H1 (cell line): Measurements from ENCODE around the gene ASPRV1. TPM values are rescaled to one million over a fixed set of nuclear protein-coding genes. Genes with fewer than 3 reads are reported as not detected.
A peak's percentile ranks its signal among the peaks of the same experiment; 100 is the strongest.

Source experiments
- CTCF ChIA-PET: fragments of 300-600 bp; sonication (Branson Sonifier 250); formaldehyde crosslinking; loops from one replicate; lab custom pipeline; 2021; ENCODE audit not compliant: partially characterized antibody; lab: Charles Lee
- POLR2A ChIA-PET: fragments of 300-600 bp; sonication (Branson Sonifier 250); formaldehyde crosslinking; loops from one replicate; lab custom pipeline; 2021; ENCODE audit warnings: inconsistent platforms; ENCODE audit not compliant: partially characterized antibody; lab: Charles Lee
- DNase-seq, 2 experiments: peaks; one replicate each; pipeline versions ENCODE4 v3.0.0 to v3.0.0-alpha.2; 2010 to 2022; ENCODE audit warnings: low spot score in 2 of 2, low read depth in 1 of 2, mixed read lengths in 1 of 2
- FAIRE-seq: peaks from 2 replicates; lab custom pipeline; 2011; peaks lifted over from hg19 to GRCh38; lab: Jason Lieb, UNC
- H2AFZ ChIP-seq: 2 replicates; pipeline ENCODE4 v1.8.1; 2012; ENCODE audit warnings: low read length, inconsistent platforms
- H2AK5ac ChIP-seq: 2 replicates; pipeline ENCODE4 v1.6.1; 2013; ENCODE audit warnings: low read depth, low read length
- H2BK120ac ChIP-seq: replicated peaks from 2 replicates; pipeline ENCODE3; 2013; ENCODE audit warnings: low read depth, low read length, inconsistent platforms
- H2BK12ac ChIP-seq: 2 replicates; pipeline ENCODE4 v1.6.1; 2013; ENCODE audit warnings: low read depth, low read length
- H2BK15ac ChIP-seq: 2 replicates; pipeline ENCODE4 v1.6.1; 2013; ENCODE audit warnings: low read length
- H2BK20ac ChIP-seq: 2 replicates; pipeline ENCODE4 v1.6.1; 2013; ENCODE audit warnings: low read length
- H2BK5ac ChIP-seq: 2 replicates; pipeline ENCODE4 v1.6.1; 2013; ENCODE audit warnings: low read depth, low read length
- H3K14ac ChIP-seq: 2 replicates; pipeline ENCODE4 v1.6.1; 2013; ENCODE audit warnings: inconsistent platforms; ENCODE audit not compliant: insufficient read length
- H3K18ac ChIP-seq: 2 replicates; pipeline ENCODE4 v1.6.1; 2013; ENCODE audit warnings: low read length; ENCODE audit errors: extremely low read depth
- H3K23ac ChIP-seq: 2 replicates; pipeline ENCODE4 v1.6.1; 2013; ENCODE audit warnings: inconsistent platforms; ENCODE audit not compliant: insufficient read length
- H3K23me2 ChIP-seq: 2 replicates; pipeline ENCODE4 v1.6.1; 2013; ENCODE audit warnings: low read depth, low read length
- H3K27ac ChIP-seq: 2 replicates; pipeline ENCODE4 v1.6.1; 2011; ENCODE audit warnings: low read depth, low read length, inconsistent platforms
- H3K27me3 ChIP-seq, 4 experiments: replicated peaks in 1 of 4; 1 replicate in 1 of 4; 2 replicates in 3 of 4; pipeline versions ENCODE4 v1.6.1 to v1.8.1; 2011 to 2013; ENCODE audit warnings: low read length in 3 of 4, mild to moderate bottlenecking in 3 of 4, inconsistent platforms in 2 of 4, mixed read lengths in 2 of 4, moderate library complexity in 1 of 4; ENCODE audit not compliant: control insufficient read depth in 3 of 4, insufficient read depth in 3 of 4; ENCODE audit errors: extremely low read depth in 1 of 4
- H3K36me3 ChIP-seq, 4 experiments: 2 replicates each; pipeline versions ENCODE4 v1.6.1 to v1.8.1; 2011 to 2013; ENCODE audit warnings: mild to moderate bottlenecking in 4 of 4, low read length in 3 of 4, moderate library complexity in 2 of 4, control low read depth in 1 of 4, inconsistent platforms in 1 of 4; ENCODE audit not compliant: insufficient read depth in 4 of 4, control insufficient read depth in 2 of 4
- H3K4ac ChIP-seq: replicated peaks from 2 replicates; pipeline ENCODE3; 2013; ENCODE audit warnings: low read length, low read depth, mixed read lengths, inconsistent platforms; ENCODE audit not compliant: insufficient read length
- H3K4me1 ChIP-seq, 4 experiments: replicated peaks in 1 of 4; 1 replicate in 1 of 4; 2 replicates in 3 of 4; pipeline versions ENCODE4 v1.6.1 to v1.8.1; 2011 to 2013; ENCODE audit warnings: low read length in 3 of 4, inconsistent platforms in 2 of 4, mixed read lengths in 1 of 4; ENCODE audit not compliant: insufficient read depth in 4 of 4, control insufficient read depth in 3 of 4
- H3K4me2 ChIP-seq, 2 experiments: 2 replicates each; pipeline versions ENCODE4 v1.6.1 to v1.8.1; 2011 to 2013; ENCODE audit warnings: low read depth in 2 of 2, low read length in 2 of 2, control low read depth in 1 of 2, inconsistent platforms in 1 of 2, mild to moderate bottlenecking in 1 of 2; ENCODE audit not compliant: insufficient read depth in 1 of 2
- H3K4me3 ChIP-seq, 4 experiments: fragments of 200-600, 300-600 bp in 1 of 4; sonication (generic), shearing (Covaris generic), sonication (Bioruptor Twin) in 1 of 4; 2 replicates each; pipeline versions ENCODE4 v1.5.1 to v1.8.1; 2011 to 2016; ENCODE audit warnings: low read length in 4 of 4, low read depth in 3 of 4, control low read depth in 2 of 4, inconsistent platforms in 2 of 4, mild to moderate bottlenecking in 2 of 4, mixed read lengths in 1 of 4, moderate library complexity in 1 of 4; ENCODE audit not compliant: insufficient read depth in 2 of 4; ENCODE audit errors: extremely low read depth in 1 of 4
- H3K56ac ChIP-seq: replicated peaks from 2 replicates; pipeline ENCODE3; 2013; ENCODE audit warnings: low read depth, mild to moderate bottlenecking, mixed read lengths, low read length, inconsistent platforms; ENCODE audit not compliant: insufficient read length
- H3K79me1 ChIP-seq: 2 replicates; pipeline ENCODE4 v1.6.1; 2013; ENCODE audit warnings: low read depth, low read length, control low read depth
- H3K79me2 ChIP-seq, 2 experiments: 2 replicates each; pipeline versions ENCODE4 v1.6.1 to v1.8.1; 2012 to 2013; ENCODE audit warnings: low read length in 2 of 2, mild to moderate bottlenecking in 2 of 2, inconsistent platforms in 1 of 2; ENCODE audit not compliant: insufficient read depth in 2 of 2, control insufficient read depth in 1 of 2
- H3K9ac ChIP-seq, 4 experiments: replicated peaks in 1 of 4; 1 replicate in 1 of 4; 2 replicates in 3 of 4; pipeline versions ENCODE4 v1.6.1 to v1.8.1; 2011 to 2013; ENCODE audit warnings: low read depth in 3 of 4, low read length in 3 of 4, control low read depth in 2 of 4, mild to moderate bottlenecking in 2 of 4, moderate library complexity in 2 of 4, inconsistent platforms in 1 of 4; ENCODE audit errors: extremely low read depth in 1 of 4
- H3K9me3 ChIP-seq, 2 experiments: 2 replicates each; pipeline versions ENCODE4 v1.6.1 to v1.8.1; 2012 to 2013; ENCODE audit warnings: mild to moderate bottlenecking in 2 of 2, moderate library complexity in 2 of 2, control low read depth in 1 of 2, inconsistent platforms in 1 of 2, low read depth in 1 of 2, low read length in 1 of 2, mixed read lengths in 1 of 2; ENCODE audit not compliant: insufficient read depth in 2 of 2
- H4K20me1 ChIP-seq, 2 experiments: replicated peaks in 1 of 2; 2 replicates each; pipeline versions ENCODE3 to v1.8.1; 2011 to 2013; ENCODE audit warnings: inconsistent platforms in 2 of 2, low read length in 2 of 2, mild to moderate bottlenecking in 1 of 2; ENCODE audit not compliant: insufficient read depth in 2 of 2, control insufficient read depth in 1 of 2
- H4K5ac ChIP-seq: 2 replicates; pipeline ENCODE4 v1.6.1; 2013; ENCODE audit warnings: low read length, low read depth, mixed read lengths, inconsistent platforms; ENCODE audit not compliant: insufficient read length
- H4K8ac ChIP-seq: 2 replicates; pipeline ENCODE4 v1.8.0; 2013; ENCODE audit warnings: mild to moderate bottlenecking, moderate library complexity, low read length, inconsistent platforms; ENCODE audit not compliant: insufficient read depth; ENCODE audit errors: extremely low read depth
- H4K91ac ChIP-seq: replicated peaks from 2 replicates; pipeline ENCODE3; 2013; ENCODE audit warnings: low read length, mixed read lengths, inconsistent platforms; ENCODE audit not compliant: insufficient read length
- ASH2L ChIP-seq: fragments of 200-600, 300-600 bp; sonication (generic); IDR thresholded peaks from one replicate; pipeline ENCODE4 v1.7.1; 2017; ENCODE audit warnings: low read length
- CBX8 ChIP-seq: fragments of 300-800, 300-1000 bp; sonication (generic); IDR thresholded peaks from 2 replicates; pipeline ENCODE4 v1.7.1; 2016; ENCODE audit warnings: low read depth, low read length, borderline replicate concordance
- CHD1 ChIP-seq: IDR thresholded peaks from 2 replicates; pipeline ENCODE4 v1.6.1; 2012; ENCODE audit warnings: low read depth, low read length, improper control_type of control experiment
- CREB1 ChIP-seq: IDR thresholded peaks from 2 replicates; pipeline ENCODE4 v1.6.1; 2012; ENCODE audit warnings: inconsistent platforms
- E2F6 ChIP-seq: IDR thresholded peaks from 2 replicates; pipeline ENCODE4 v1.6.1; 2012; ENCODE audit warnings: inconsistent platforms
- FOSL1 ChIP-seq: IDR thresholded peaks from 2 replicates; pipeline ENCODE4 v1.6.1; 2011; ENCODE audit warnings: mild to moderate bottlenecking, low read depth, low read length, moderate library complexity; ENCODE audit not compliant: insufficient read depth
- TBP ChIP-seq: IDR thresholded peaks from 2 replicates; pipeline ENCODE4 v1.6.1; 2011; ENCODE audit warnings: low read depth, low read length, improper control_type of control experiment
- TEAD4 ChIP-seq: IDR thresholded peaks from 2 replicates; pipeline ENCODE4 v1.6.1; 2012; ENCODE audit warnings: low read depth, low read length, inconsistent platforms, mixed read lengths
- USF2 ChIP-seq: IDR thresholded peaks from 2 replicates; pipeline ENCODE4 v1.6.1; 2011; ENCODE audit warnings: low read length, improper control_type of control experiment
- WGBS, 2 experiments: shearing (Covaris generic) in 1 of 2; methylation state at CpG; one replicate each; pipeline versions ENCODE4 v1.1.6 to v1.1.7; 2013 to 2015; ENCODE audit warnings: low lambda C conversion rate in 2 of 2, mixed read lengths in 2 of 2, inconsistent platforms in 1 of 2, low coverage in 1 of 2, missing lambda C conversion rate in 1 of 2; ENCODE audit not compliant: insufficient replicate concordance in 2 of 2, insufficient coverage in 1 of 2, insufficient read length in 1 of 2; ENCODE audit errors: extremely low coverage in 1 of 2, missing lambda C conversion rate in 1 of 2; 5-methylcytosine and 5-hydroxymethylcytosine counted together
- polyA plus RNA-seq, 7 experiments: library from polyadenylated mRNA; depleted of rRNA in 3 of 7; stranded (reverse) in 5 of 7; unstranded in 2 of 7; fragments of >200 nt in 5 of 7; fragments of 200-250 nt in 2 of 7; gene quantifications; 1 replicate in 5 of 7; 2 replicates in 1 of 7; 4 replicates in 1 of 7; pipeline versions ENCODE4 v1.2.1 to v1.2.3, GENCODE V29; 2011 to 2013; ENCODE audit warnings: missing spikeins in 2 of 7, mixed read lengths in 2 of 7
- total RNA-seq: library from RNA; stranded (reverse); fragmentation: NEBNext Ultra II Directional; extraction: Animal tissue kit (Norgen Biotek cat#: 25700); gene quantifications from 2 replicates; pipeline ENCODE4 v1.2.1, GENCODE V29; 2021

Gene ASPRV1
- total and polyA plus RNA-seq, 2 of the 8 experiments (the other 6 are each of a cell fraction or from before 2014, with no cell fraction given): 0.59 to 0.95 TPM

GRCh38 chr2:70010576-70011111 lies 49.2 kb upstream of the ASPRV1 start:
- H3K18ac ChIP-seq: no peak overlapping the region
- 78% methylated on average over 2 of the region's 2 CpGs; no CpG with 5 or more reads in 1 of the 2 experiments for WGBS, 2 experiments
- H3K4me1 ChIP-seq: peaks cover 4 to 8% (median 8%) of the 10 kb centered on the region in 4 experiments
- no peak overlapping the region for H3K4me2 ChIP-seq
- no peaks in the 10 kb centered on the region for H3K9me3 ChIP-seq
- FAIRE-seq (no peak), DNase-seq (no peak)
- 0 out of 2 replicates have a peak overlapping the region, but pooled peaks have one; percentile 50 for H2BK12ac ChIP-seq
- no peak overlapping the region for H3K56ac ChIP-seq
- H2AK5ac ChIP-seq: no peak overlapping the region
- no peak overlapping the region for H2BK5ac ChIP-seq
- H3K23ac ChIP-seq: no peak overlapping the region
- H2BK20ac ChIP-seq: no peak overlapping the region
- H3K79me2 ChIP-seq: no peaks in the 10 kb centered on the region; a peak in 1 of 4 replicates
- no peaks in the 10 kb centered on the region for H4K20me1 ChIP-seq
- no peak overlapping the region for H4K5ac ChIP-seq
- H3K4me3 ChIP-seq: no peak overlapping the region
- no peak overlapping the region for H3K14ac ChIP-seq
- no peak overlapping the region for H2BK120ac ChIP-seq
- H4K91ac ChIP-seq: no peak overlapping the region
- no peak overlapping the region for H3K27ac ChIP-seq
- H2BK15ac ChIP-seq: no peak overlapping the region
- CTCF ChIA-PET: interaction anchor here (0.7 to 1.4 kb wide), 7 partner anchors 11 to 132 kb away, joined by 3 to 6 read pairs (median 3); no protein-coding TSS in a partner anchor
- TF ChIP-seq TEAD4: no peak
- TF ChIP-seq E2F6: no peak
- TF ChIP-seq CHD1: no peak
- TF ChIP-seq ASH2L: no peak
- TF ChIP-seq CBX8: no peak
- no peak for TF ChIP-seq FOSL1
- TF ChIP-seq CREB1: no peak
- no peak for TF ChIP-seq TBP
- TF ChIP-seq USF2: no peak
- no peaks in the 10 kb centered on the region for H3K27me3 ChIP-seq
- no peaks in the 10 kb centered on the region for H3K23me2 ChIP-seq
- no peak overlapping the region for H4K8ac ChIP-seq
- no peaks in the 10 kb centered on the region for H3K36me3 ChIP-seq
- H3K9ac ChIP-seq: peak overlapping the region in 1 of 4 experiments; percentile 2; a peak in 1 of 7 replicates
- H3K79me1 ChIP-seq: no peaks in the 10 kb centered on the region
- H3K4ac ChIP-seq: no peak overlapping the region
- POLR2A ChIA-PET: interaction anchor here (0.9 to 1.7 kb wide), 4 partner anchors 14 to 114 kb away, joined by 3 to 4 read pairs (median 3); no protein-coding TSS in a partner anchor
- H2AFZ ChIP-seq: no peak overlapping the region
